ENCODE data around the gene CTSW. TPM values are rescaled to one million over a fixed set of nuclear protein-coding genes. Genes with fewer than 3 reads are reported as not detected.
"Not testable (repeated sequence)": the region's sequence is repeated elsewhere in the genome, so short reads cannot be mapped to it uniquely, and the experiment has no call there.

The CTSW gene
- total RNA-seq, 2 experiments from 2014 or later: 75.9 to 80.5 TPM

GRCh38 chr11:65892137-65892540 lies 12.5 kb downstream of the CTSW start:
- POLR2A ChIA-PET: interaction anchor here (0.6 to 11.5 kb wide), 12 partner anchors 8 to 757 kb away, joined by 3 to 284 read pairs (median 36); partner anchors contain the start of genes BANF1, C11orf68, CFL1 and CTSW
- CTCF ChIA-PET: interaction anchor here (0.6 to 10.0 kb wide), 5 partner anchors 9 to 181 kb away, joined by 3 to 251 read pairs (median 3); partner anchors contain the start of genes CFL1 and MUS81
- not testable (repeated sequence) for DNase-seq, H3K27me3 Mint-ChIP-seq, H3K9me3 Mint-ChIP-seq
- peak overlapping the region; percentile 97 for H3K4me3 Mint-ChIP-seq
- H3K4me1 Mint-ChIP-seq: peaks cover 72% of the 10 kb centered on the region
- H3K36me3 Mint-ChIP-seq (ENCODE audit: low read depth): peaks cover 23% of the 10 kb centered on the region
- H3K27ac Mint-ChIP-seq: peak overlapping the region; percentile 89

- ChIA-PET CTCF (interaction anchor here (0.6 to 10.0 kb wide), 8 partner anchors 8 to 315 kb away, joined by 3 to 251 read pairs (median 3); partner anchors contain the start of genes CFL1 and MUS81), POLR2A (interaction anchor here (1.0 to 11.5 kb wide), 14 partner anchors 7 to 758 kb away, joined by 3 to 284 read pairs (median 6); partner anchors contain the start of genes BANF1, C11orf68, CFL1 and EIF1AD)
- Mint-ChIP-seq H3K4me3 (peak overlapping the region; percentile 97), H3K27ac (peak overlapping the region; percentile 89), H3K4me1 (peaks cover 72% of the 10 kb centered on the region), H3K27me3 (no peaks in the 10 kb centered on the region), H3K36me3 (ENCODE audit: low read depth) (peaks cover 22% of the 10 kb centered on the region), H3K9me3 (no peaks in the 10 kb centered on the region)
- DNase-seq: no peak
These were observed 13.2 kb downstream of the CTSW start for GRCh38 chr11:65892661-65893317.

- H3K27ac Mint-ChIP-seq: peak overlapping the region; percentile 89
- POLR2A ChIA-PET: interaction anchor here (0.8 to 11.5 kb wide), 13 partner anchors 8 to 473 kb away, joined by 3 to 284 read pairs (median 6); partner anchors contain the start of genes BANF1, C11orf68, CFL1 and EIF1AD
- H3K27me3 Mint-ChIP-seq: no peaks in the 10 kb centered on the region
- CTCF ChIA-PET: interaction anchor here (0.8 to 1.9 kb wide), 11 partner anchors 9 to 279 kb away, joined by 3 to 13 read pairs (median 3); partner anchors contain the start of genes MUS81 and PCNX3
- DNase-seq: peak; percentile 67
- peak overlapping the region; percentile 97 for H3K4me3 Mint-ChIP-seq
- H3K4me1 Mint-ChIP-seq: peaks cover 69% of the 10 kb centered on the region
- H3K36me3 Mint-ChIP-seq (ENCODE audit: low read depth): peaks cover 16% of the 10 kb centered on the region
- no peaks in the 10 kb centered on the region for H3K9me3 Mint-ChIP-seq
These were observed 14.5 kb downstream of the CTSW start for GRCh38 chr11:65894034-65894591.

- peaks cover 57% of the 10 kb centered on the region for H3K4me1 Mint-ChIP-seq
These were observed 15.9 kb downstream of the CTSW start for GRCh38 chr11:65895482-65895981.

GRCh38 chr11:65896034-65896999 lies 16.7 kb downstream of the CTSW start:
- H3K9me3 Mint-ChIP-seq: no peaks in the 10 kb centered on the region
- peaks cover 16% of the 10 kb centered on the region for H3K36me3 Mint-ChIP-seq (ENCODE audit: low read depth)
- DNase-seq: no peak
- no peak overlapping the region for H3K4me3 Mint-ChIP-seq
- H3K4me1 Mint-ChIP-seq: peaks cover 65% of the 10 kb centered on the region
- POLR2A ChIA-PET: interaction anchor here (0.6 to 8.8 kb wide), 8 partner anchors 8 to 66 kb away, joined by 3 to 185 read pairs (median 6); partner anchors contain the start of genes C11orf68, CCDC85B, CFL1 and DRAP1
- peak overlapping the region; percentile 70 for H3K27ac Mint-ChIP-seq
- H3K27me3 Mint-ChIP-seq: no peaks in the 10 kb centered on the region
- CTCF ChIA-PET: interaction anchor here (0.6 to 3.2 kb wide), 5 partner anchors 7 to 92 kb away, joined by 3 to 73 read pairs (median 6); partner anchors contain the start of genes CCDC85B and FIBP

More at GRCh38 chr11:65895482-65895981, 15.9 kb downstream of the CTSW start:
- H3K36me3 Mint-ChIP-seq (ENCODE audit: low read depth): peaks cover 16% of the 10 kb centered on the region
- H3K4me3 Mint-ChIP-seq: no peak overlapping the region
- CTCF ChIA-PET: interaction anchor here (0.6 to 1.7 kb wide), 4 partner anchors 11 to 151 kb away, joined by 3 to 8 read pairs (median 4); no protein-coding TSS in a partner anchor
- peak overlapping the region; percentile 69 for H3K27ac Mint-ChIP-seq
- POLR2A ChIA-PET: interaction anchor here (0.6 to 8.8 kb wide), 5 partner anchors 7 to 67 kb away, joined by 3 to 185 read pairs (median 7); partner anchors contain the start of genes C11orf68, CCDC85B, CFL1 and DRAP1
- no peak for DNase-seq
- H3K27me3 Mint-ChIP-seq: no peaks in the 10 kb centered on the region
- no peaks in the 10 kb centered on the region for H3K9me3 Mint-ChIP-seq

- POLR2A ChIA-PET: interaction anchor here (1.0 to 8.8 kb wide), 6 partner anchors 9 to 38 kb away, joined by 3 to 185 read pairs (median 12); partner anchors contain the start of genes C11orf68, CCDC85B, CFL1 and FIBP
- CTCF ChIA-PET: interaction anchor here (0.6 to 3.2 kb wide), 4 partner anchors 8 to 91 kb away, joined by 3 to 73 read pairs (median 14); partner anchors contain the start of genes CCDC85B and FIBP
- H3K4me1 Mint-ChIP-seq: peaks cover 72% of the 10 kb centered on the region
- DNase-seq: no peak
- peaks cover 16% of the 10 kb centered on the region for H3K36me3 Mint-ChIP-seq (ENCODE audit: low read depth)
- H3K27ac Mint-ChIP-seq: peak overlapping the region; percentile 70
- peaks cover under 1% of the 10 kb centered on the region for H3K27me3 Mint-ChIP-seq
- no peaks in the 10 kb centered on the region for H3K9me3 Mint-ChIP-seq
- peak overlapping the region; percentile 46 for H3K4me3 Mint-ChIP-seq
These were observed 17.4 kb downstream of the CTSW start for GRCh38 chr11:65897020-65897471.

- Mint-ChIP-seq H3K27ac (peak overlapping the region; percentile 75), H3K4me1 (peaks cover 64% of the 10 kb centered on the region), H3K4me3 (peak overlapping the region; percentile 78), H3K36me3 (ENCODE audit: low read depth) (peaks cover 16% of the 10 kb centered on the region), H3K27me3 (peaks cover 4% of the 10 kb centered on the region), H3K9me3 (no peaks in the 10 kb centered on the region)
- DNase-seq: no peak
- ChIA-PET CTCF (interaction anchor here (1.4 to 3.2 kb wide), 4 partner anchors 10 to 39 kb away, joined by 3 to 73 read pairs (median 13); partner anchors contain the start of genes CCDC85B, FIBP and MUS81), POLR2A (interaction anchor here (0.6 to 8.8 kb wide), 7 partner anchors 8 to 187 kb away, joined by 3 to 185 read pairs (median 4); partner anchors contain the start of genes C11orf68, CCDC85B, CFL1 and FIBP)
These were observed 19.2 kb downstream of the CTSW start for GRCh38 chr11:65898656-65899355.

GRCh38 chr11:65899356-65900124 lies 19.9 kb downstream of the CTSW start:
- POLR2A ChIA-PET: interaction anchor here (1.3 to 8.8 kb wide), 9 partner anchors 11 to 187 kb away, joined by 3 to 185 read pairs (median 17); partner anchors contain the start of genes C11orf68, CCDC85B, CFL1 and DRAP1
- peaks cover 13% of the 10 kb centered on the region for H3K36me3 Mint-ChIP-seq (ENCODE audit: low read depth)
- peak overlapping the region; percentile 69 for H3K4me3 Mint-ChIP-seq
- CTCF ChIA-PET: interaction anchor here (1.3 to 4.0 kb wide), 6 partner anchors 11 to 188 kb away, joined by 3 to 73 read pairs (median 13); partner anchors contain the start of genes CCDC85B, FIBP and MUS81
- peaks cover 4% of the 10 kb centered on the region for H3K27me3 Mint-ChIP-seq
- DNase-seq: peak; percentile 77
- peak overlapping the region; percentile 66 for H3K27ac Mint-ChIP-seq
- H3K9me3 Mint-ChIP-seq: no peaks in the 10 kb centered on the region
- H3K4me1 Mint-ChIP-seq: peaks cover 58% of the 10 kb centered on the region

GRCh38 chr11:65900125-65900898 lies 20.7 kb downstream of the CTSW start, which contains the start of gene FOSL1:
Gene FOSL1 (minus strand): TSS chr11:65900388. CDS start chr11:65900339, 49 bp downstream.
- Mint-ChIP-seq H3K27ac (peak within 1 kb of the TSS; percentile 73), H3K36me3 (ENCODE audit: low read depth) (peaks cover 11% of the 10 kb centered on the region), H3K9me3 (no peaks in the 10 kb centered on the region), H3K4me1 (peaks cover 55% of the 10 kb centered on the region), H3K27me3 (peaks cover 4% of the 10 kb centered on the region), H3K4me3 (peak within 1 kb of the TSS; percentile 69)
- CTCF ChIA-PET: interaction anchor here (0.6 to 4.0 kb wide), 6 partner anchors 8 to 189 kb away, joined by 3 to 56 read pairs (median 8); partner anchors contain the start of genes CCDC85B, FIBP and MUS81
- peak; percentile 93 for DNase-seq
- POLR2A ChIA-PET: interaction anchor here (0.8 to 8.8 kb wide), 15 partner anchors 9 to 111 kb away, joined by 3 to 185 read pairs (median 4); partner anchors contain the start of genes BANF1, C11orf68, CCDC85B and CFL1
